Spleen (tissue), 11 donors: ENCODE measurements around the gene SDK2. TPM values are rescaled to one million over a fixed set of nuclear protein-coding genes. Genes with fewer than 3 reads are reported as not detected.

Experiments
- DNase-seq: peaks from one replicate; pipeline ENCODE4 v3.0.0-alpha.2; 2020
- H3K27ac ChIP-seq, 8 donors: fragments of 200-600 bp; sonication (generic) in 7 of 8; 1 replicate in 4 of 8; 2 replicates in 4 of 8; pipeline versions ENCODE4 v1.5.0 to v1.8.0; 2016 to 2021; ENCODE audit warnings: inconsistent platforms in 4 of 8, mild to moderate bottlenecking in 4 of 8, moderate library complexity in 1 of 8
- H3K27me3 ChIP-seq, 7 donors: fragments of 200-600 bp; sonication (generic) in 6 of 7; replicated peaks in 1 of 7; 1 replicate in 4 of 7; 2 replicates in 3 of 7; pipeline versions ENCODE4 v1.5.0 to v1.8.0; 2016 to 2021; ENCODE audit warnings: inconsistent platforms in 3 of 7, mild to moderate bottlenecking in 1 of 7
- H3K36me3 ChIP-seq, 6 donors: fragments of 200-600 bp; sonication (generic) in 5 of 6; 1 replicate in 4 of 6; 2 replicates in 2 of 6; pipeline versions ENCODE4 v1.5.0 to v1.8.0; 2016 to 2021; ENCODE audit warnings: inconsistent platforms in 2 of 6
- H3K4me1 ChIP-seq, 6 donors: fragments of 200-600 bp; sonication (generic) in 5 of 6; 1 replicate in 3 of 6; 2 replicates in 3 of 6; pipeline versions ENCODE4 v1.5.0 to v1.8.0; 2016 to 2021; ENCODE audit warnings: inconsistent platforms in 3 of 6
- H3K4me3 ChIP-seq, 8 donors: fragments of 200-600 bp; sonication (generic) in 7 of 8; 1 replicate in 4 of 8; 2 replicates in 4 of 8; pipeline versions ENCODE4 v1.5.0 to v1.8.0; 2016 to 2021; ENCODE audit warnings: inconsistent platforms in 4 of 8, mild to moderate bottlenecking in 4 of 8, moderate library complexity in 2 of 8
- H3K9me3 ChIP-seq, 8 donors: fragments of 200-600 bp; sonication (generic) in 7 of 8; 1 replicate in 4 of 8; 2 replicates in 4 of 8; pipeline versions ENCODE4 v1.5.0 to v1.8.0; 2016 to 2021; ENCODE audit warnings: inconsistent platforms in 4 of 8
- POLR2A ChIP-seq, 3 donors: fragments of 450-650 bp; IDR thresholded peaks; one replicate each; pipeline ENCODE4 v1.5.1; 2017; ENCODE audit warnings: antibody characterized with exemption in 3 of 3, mild to moderate bottlenecking in 1 of 3
- POLR2AphosphoS5 ChIP-seq, 3 donors: sonication (generic); formaldehyde crosslinking; IDR thresholded peaks; one replicate each; pipeline ENCODE4 v1.5.1; 2017; ENCODE audit warnings: antibody characterized with exemption in 3 of 3
- WGBS, 5 donors: extraction: QIAGEN DNeasy Blood & Tissue Kit in 3 of 5; methylation state at CpG; one replicate each; pipeline versions ENCODE4 v1.1.5 to v1.1.7; 2013 to 2018; 5-methylcytosine and 5-hydroxymethylcytosine counted together
- intact Hi-C: fragments of 100-400 bp; cut with DNase I; formaldehyde crosslinking; loops from one replicate; pipeline ENCODE4 v1.15.0; 2023; ENCODE audit warnings: low total_unique reads
- polyA plus RNA-seq, 3 donors: library from polyadenylated mRNA; stranded (reverse); fragments of 200-250 nt; gene quantifications; one replicate each; pipeline ENCODE4 v1.2.1, GENCODE V29; 2013
- total RNA-seq, 7 donors: library from RNA; depleted of rRNA in 3 of 7; stranded (reverse); fragments of >200 nt in 3 of 7; fragmentation: NEBNext Ultra II Directional in 4 of 7; extraction: Animal tissue kit (Norgen Biotek cat#: 25700) in 4 of 7; gene quantifications; one replicate each; pipeline versions ENCODE4 v1.1.0 to v1.2.1, GENCODE V29; 2016 to 2021
- TF ChIP-seq, protein P1 (sequence below), 11 experiments: fragments of 200-600 bp in 7 of 11; fragments of 450-650 bp in 4 of 11; sonication (generic) in 4 of 11; IDR thresholded peaks in 8 of 11; conservative IDR thresholded peaks in 3 of 11; 1 replicate in 7 of 11; 2 replicates in 4 of 11; pipeline versions ENCODE4 v1.4.0 to v1.8.0; 2016 to 2021; ENCODE audit warnings: antibody characterized with exemption in 11 of 11, inconsistent platforms in 4 of 11, mild to moderate bottlenecking in 1 of 11
- donor health status: healthy with polysubstance abuse.
- donor health status: DM: no; HTN: no; CAD: no; lungs with moderate emphysema.
- donor health status: DM: no; HTN: no; CAD: no.
- donor health status: Bipolar disorder and iron deficiency.
- donor health status: healthy.
- donor health status: DM: no; HTN: no; CAD: no.
- donor health status: DM: yes; HTN: yes; CAD: no.

Gene SDK2
- total and polyA plus RNA-seq, 10 donors, result 0.86 to 16.5 (median 9.7) TPM

DNA sequence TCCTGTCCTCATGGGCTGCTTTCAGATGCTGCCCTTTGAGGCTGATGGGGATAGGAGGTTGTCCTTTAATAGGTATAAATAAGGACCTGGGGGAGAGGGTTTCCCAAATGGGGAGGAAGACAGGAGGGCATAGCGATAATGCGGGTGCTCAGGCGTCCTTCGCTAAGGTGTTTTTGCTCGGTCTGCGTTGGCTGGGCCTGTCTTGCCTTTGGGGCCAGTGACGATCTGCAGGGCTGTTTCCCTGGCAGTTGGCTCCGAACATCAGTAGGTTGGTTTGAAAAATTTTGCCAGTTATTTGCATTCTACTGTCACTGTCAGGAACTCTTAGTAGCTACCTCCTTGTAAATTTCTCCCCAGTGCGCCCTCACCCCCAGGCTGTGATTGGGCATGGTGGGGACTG lies 294.6 kb downstream of the SDK2 start:
- no peak for TF ChIP-seq POLR2A (IDR thresholded peaks at IDR 0.05)
- no peak for TF ChIP-seq POLR2AphosphoS5 (IDR thresholded peaks at IDR 0.05)
- TF ChIP-seq, protein P1, sequence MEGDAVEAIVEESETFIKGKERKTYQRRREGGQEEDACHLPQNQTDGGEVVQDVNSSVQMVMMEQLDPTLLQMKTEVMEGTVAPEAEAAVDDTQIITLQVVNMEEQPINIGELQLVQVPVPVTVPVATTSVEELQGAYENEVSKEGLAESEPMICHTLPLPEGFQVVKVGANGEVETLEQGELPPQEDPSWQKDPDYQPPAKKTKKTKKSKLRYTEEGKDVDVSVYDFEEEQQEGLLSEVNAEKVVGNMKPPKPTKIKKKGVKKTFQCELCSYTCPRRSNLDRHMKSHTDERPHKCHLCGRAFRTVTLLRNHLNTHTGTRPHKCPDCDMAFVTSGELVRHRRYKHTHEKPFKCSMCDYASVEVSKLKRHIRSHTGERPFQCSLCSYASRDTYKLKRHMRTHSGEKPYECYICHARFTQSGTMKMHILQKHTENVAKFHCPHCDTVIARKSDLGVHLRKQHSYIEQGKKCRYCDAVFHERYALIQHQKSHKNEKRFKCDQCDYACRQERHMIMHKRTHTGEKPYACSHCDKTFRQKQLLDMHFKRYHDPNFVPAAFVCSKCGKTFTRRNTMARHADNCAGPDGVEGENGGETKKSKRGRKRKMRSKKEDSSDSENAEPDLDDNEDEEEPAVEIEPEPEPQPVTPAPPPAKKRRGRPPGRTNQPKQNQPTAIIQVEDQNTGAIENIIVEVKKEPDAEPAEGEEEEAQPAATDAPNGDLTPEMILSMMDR (IDR thresholded peaks at IDR 0.05 in 8 of 11, conservative IDR thresholded peaks at IDR 0.05 in 3 of 11), result no peak
- Histone ChIP-seq H3K4me3 (no peak overlapping the region), H3K27me3 (no peaks in the 10 kb centered on the region), H3K9me3 (no peaks in the 10 kb centered on the region), H3K27ac (peak overlapping the region in 6 of 8 donors; percentile 19 to 64 (median 59)), H3K36me3 (no peaks in the 10 kb centered on the region), H3K4me1 (peaks cover 0 to 14% (median 5%) of the 10 kb centered on the region in 6 donors)
- 91 to 98% (median 96%) methylated on average over 9 of the region's 9 CpGs for WGBS, 5 donors
- intact Hi-C loops, result no loop called here
- DNase-seq, result no peak

DNA sequence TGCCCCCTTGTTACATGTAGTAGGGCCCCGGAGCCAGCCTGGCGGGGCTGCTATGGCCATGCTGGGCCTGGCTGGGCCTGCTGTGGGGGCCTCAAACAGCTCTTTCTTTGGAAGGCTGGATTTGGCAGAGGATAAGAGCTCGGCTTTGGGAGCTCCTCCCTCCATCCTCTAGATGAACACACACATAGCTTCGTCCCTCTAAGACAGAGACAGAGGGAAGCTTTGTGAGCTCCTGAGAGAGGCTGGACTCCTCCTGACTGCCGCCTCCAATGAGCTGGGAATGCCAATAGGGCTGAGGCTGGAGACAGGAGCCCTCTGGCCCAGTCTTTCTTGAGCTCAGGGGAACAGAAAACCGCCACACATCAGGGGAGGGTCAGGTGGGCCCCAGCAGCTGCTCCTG lies 295.1 kb downstream of the SDK2 start:
- Histone ChIP-seq H3K9me3 (no peaks in the 10 kb centered on the region), H3K27ac (peak overlapping the region in 7 of 8 donors; percentile 19 to 64 (median 60)), H3K36me3 (no peaks in the 10 kb centered on the region), H3K4me1 (peaks cover 0 to 14% (median 7%) of the 10 kb centered on the region in 6 donors), H3K4me3 (no peak overlapping the region), H3K27me3 (no peaks in the 10 kb centered on the region)
- no peak for DNase-seq
- intact Hi-C loops, result no loop called here
- TF ChIP-seq POLR2A (IDR thresholded peaks at IDR 0.05) (no peak), POLR2AphosphoS5 (IDR thresholded peaks at IDR 0.05) (no peak)
- TF ChIP-seq, protein P1 (IDR thresholded peaks at IDR 0.05 in 8 of 11, conservative IDR thresholded peaks at IDR 0.05 in 3 of 11), result no peak
- 64 to 80% (median 78%) methylated on average over 4 to 6 of the region's 6 CpGs for WGBS, 5 donors

DNA sequence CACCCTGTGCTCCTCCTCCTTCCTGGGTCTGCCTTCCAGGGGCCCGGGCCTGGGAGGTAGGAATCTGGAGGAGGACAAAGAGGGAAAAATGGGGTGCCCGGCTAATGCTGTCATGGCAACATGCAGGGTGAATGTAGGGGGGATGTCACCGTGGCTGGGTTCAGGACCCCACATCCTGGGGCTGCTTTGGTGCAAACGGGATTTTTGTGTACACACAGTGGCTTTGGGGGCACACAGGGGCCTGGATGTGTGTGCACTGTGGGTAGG lies 295.5 kb downstream of the SDK2 start:
- WGBS, 5 donors, result 57 to 73% (median 60%) methylated on average over 4 of the region's 4 CpGs
- H3K36me3 ChIP-seq, result no peaks in the 10 kb centered on the region
- H3K27me3 ChIP-seq, result no peaks in the 10 kb centered on the region
- H3K9me3 ChIP-seq, result no peaks in the 10 kb centered on the region
- intact Hi-C loops, result no loop called here
- DNase-seq, result no peak
- TF ChIP-seq, protein P1 (IDR thresholded peaks at IDR 0.05 in 8 of 11, conservative IDR thresholded peaks at IDR 0.05 in 3 of 11), result no peak
- TF ChIP-seq POLR2A (IDR thresholded peaks at IDR 0.05), result no peak
- TF ChIP-seq POLR2AphosphoS5 (IDR thresholded peaks at IDR 0.05), result no peak
- H3K4me1 ChIP-seq, result peaks cover 0 to 17% (median 7%) of the 10 kb centered on the region in 6 donors
- H3K27ac ChIP-seq, result peak overlapping the region in 6 of 8 donors; percentile 51 to 64 (median 60)
- no peak overlapping the region for H3K4me3 ChIP-seq

DNA sequence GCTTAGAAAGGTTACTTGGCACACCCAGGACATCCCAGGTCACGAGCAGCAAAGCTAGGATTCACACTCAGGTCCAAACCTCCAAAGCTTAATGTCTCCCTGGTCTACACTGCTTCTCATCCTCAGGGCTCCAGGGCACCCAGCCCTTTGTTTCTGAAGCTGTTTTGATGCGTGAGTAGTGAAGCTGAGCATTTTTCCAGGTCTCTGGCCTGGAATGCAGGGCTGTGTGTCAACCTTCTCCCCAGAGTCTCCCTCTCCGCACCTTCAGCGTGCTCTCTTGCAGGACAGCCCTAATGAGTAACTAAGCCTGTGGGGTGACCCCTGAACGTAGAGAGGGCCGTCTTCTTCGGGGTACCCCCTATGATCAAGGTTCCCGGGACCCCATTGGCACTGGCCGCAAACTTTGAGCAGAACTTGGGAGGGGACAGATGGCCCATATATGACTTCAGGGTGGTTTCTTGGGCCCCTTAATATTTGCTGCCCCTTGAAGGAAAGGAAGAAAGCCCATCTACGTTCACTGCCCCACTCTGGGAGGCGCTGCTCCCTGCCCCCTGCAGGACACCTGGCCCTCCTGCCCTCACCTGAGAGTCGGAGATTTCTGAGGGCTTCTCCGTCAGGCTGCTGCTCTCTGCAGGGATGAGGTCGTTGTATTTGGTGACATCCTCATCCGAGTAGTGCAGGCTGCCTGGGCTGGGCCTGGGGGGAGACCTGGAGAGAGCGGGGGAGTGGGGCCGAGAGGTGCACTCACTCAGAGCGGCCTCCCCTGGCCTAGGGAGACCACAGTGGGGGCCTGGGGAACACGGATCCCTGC lies 296.0 kb downstream of the SDK2 start:
- DNase-seq, result no peak
- H3K27ac ChIP-seq, result peak overlapping the region in 7 of 8 donors; percentile 15 to 64 (median 60)
- intact Hi-C loops, result no loop called here
- peaks cover 0 to 5% (median 0%) of the 10 kb centered on the region in 7 donors for H3K27me3 ChIP-seq
- TF ChIP-seq, protein P1 (IDR thresholded peaks at IDR 0.05 in 8 of 11, conservative IDR thresholded peaks at IDR 0.05 in 3 of 11), result no peak
- TF ChIP-seq POLR2A (IDR thresholded peaks at IDR 0.05), result no peak
- no peak for TF ChIP-seq POLR2AphosphoS5 (IDR thresholded peaks at IDR 0.05)
- H3K36me3 ChIP-seq, result no peaks in the 10 kb centered on the region
- peaks cover 0 to 21% (median 7%) of the 10 kb centered on the region in 6 donors for H3K4me1 ChIP-seq
- H3K4me3 ChIP-seq, result no peak overlapping the region
- no peaks in the 10 kb centered on the region for H3K9me3 ChIP-seq
- WGBS, 5 donors, result 78 to 87% (median 83%) methylated on average over 15 to 19 of the region's 19 CpGs
